ENCODE data around the gene HPSE2.

Gene HPSE2

DNA sequence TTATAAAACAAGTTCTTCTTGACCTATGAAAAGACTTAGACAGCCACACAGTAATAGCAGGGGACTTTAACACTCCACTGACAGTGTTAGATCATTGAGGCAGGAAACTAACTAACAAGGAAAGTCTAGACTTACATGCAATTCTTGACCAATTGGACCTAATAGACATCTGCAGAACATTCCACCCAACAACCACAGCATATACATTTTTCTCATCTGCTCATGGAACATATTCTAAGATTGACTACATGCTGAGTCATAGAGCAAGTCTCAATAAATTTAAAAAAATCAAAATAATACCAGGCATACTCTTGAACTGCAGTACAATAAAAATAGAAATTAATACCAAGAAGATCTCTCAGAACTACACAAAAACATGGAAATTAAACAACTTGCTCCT is 569.4 kb downstream of the HPSE2 start:
- no peak for DNase-seq (ENCODE audit: low read depth, low spot score)
- no peak overlapping the region for H3K4me3 ChIP-seq (ENCODE audit: low read depth, low read length)
- in situ Hi-C loops (cut with HindIII; ENCODE audit: low sequenced_read_pairs), result no loop called here
- TF ChIP-seq, protein P1, sequence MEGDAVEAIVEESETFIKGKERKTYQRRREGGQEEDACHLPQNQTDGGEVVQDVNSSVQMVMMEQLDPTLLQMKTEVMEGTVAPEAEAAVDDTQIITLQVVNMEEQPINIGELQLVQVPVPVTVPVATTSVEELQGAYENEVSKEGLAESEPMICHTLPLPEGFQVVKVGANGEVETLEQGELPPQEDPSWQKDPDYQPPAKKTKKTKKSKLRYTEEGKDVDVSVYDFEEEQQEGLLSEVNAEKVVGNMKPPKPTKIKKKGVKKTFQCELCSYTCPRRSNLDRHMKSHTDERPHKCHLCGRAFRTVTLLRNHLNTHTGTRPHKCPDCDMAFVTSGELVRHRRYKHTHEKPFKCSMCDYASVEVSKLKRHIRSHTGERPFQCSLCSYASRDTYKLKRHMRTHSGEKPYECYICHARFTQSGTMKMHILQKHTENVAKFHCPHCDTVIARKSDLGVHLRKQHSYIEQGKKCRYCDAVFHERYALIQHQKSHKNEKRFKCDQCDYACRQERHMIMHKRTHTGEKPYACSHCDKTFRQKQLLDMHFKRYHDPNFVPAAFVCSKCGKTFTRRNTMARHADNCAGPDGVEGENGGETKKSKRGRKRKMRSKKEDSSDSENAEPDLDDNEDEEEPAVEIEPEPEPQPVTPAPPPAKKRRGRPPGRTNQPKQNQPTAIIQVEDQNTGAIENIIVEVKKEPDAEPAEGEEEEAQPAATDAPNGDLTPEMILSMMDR (IDR thresholded peaks at IDR 0.05; ENCODE audit: low read depth, low read length), result no peak

DNA sequence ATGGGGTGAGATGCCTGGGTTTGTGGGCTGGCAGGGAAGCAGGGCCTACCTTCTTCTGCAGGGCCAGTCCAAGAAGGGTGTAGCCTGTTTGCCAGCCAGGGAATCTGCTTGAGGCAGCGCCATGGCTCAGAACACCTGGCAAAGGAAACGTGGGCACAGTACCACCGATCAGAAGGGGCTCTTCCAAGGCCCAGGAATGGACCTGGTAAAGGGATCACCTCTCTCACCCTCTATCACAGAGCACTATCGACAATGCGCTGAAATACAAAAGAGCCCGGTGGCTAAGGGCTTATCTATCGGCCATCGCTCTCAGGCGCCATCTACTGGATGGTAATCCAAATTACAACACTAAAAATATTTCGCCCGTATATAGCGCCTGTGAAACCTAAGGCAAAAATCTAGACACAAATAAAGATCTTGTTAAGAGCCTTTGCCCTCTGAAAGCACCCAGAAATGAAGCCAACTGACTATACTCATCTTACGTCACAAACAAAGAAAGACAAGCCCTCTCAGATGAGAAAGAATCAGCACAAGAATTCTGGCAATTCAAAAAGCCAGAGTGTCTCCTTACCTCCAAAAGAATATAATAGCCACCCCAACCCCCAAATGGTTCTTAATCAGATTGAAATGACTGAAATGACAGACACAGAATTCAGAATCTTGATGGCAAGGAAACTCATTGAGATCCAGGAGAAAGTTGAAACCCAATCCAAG is 571.2 kb downstream of the HPSE2 start:
- DNase-seq (ENCODE audit: low read depth, low spot score), result peak; percentile 7
- H3K4me3 ChIP-seq (ENCODE audit: low read depth, low read length), result no peak overlapping the region
- in situ Hi-C loops (cut with HindIII; ENCODE audit: low sequenced_read_pairs), result no loop called here
- TF ChIP-seq, protein P1 (IDR thresholded peaks at IDR 0.05; ENCODE audit: low read depth, low read length), result peak; percentile 49

DNA sequence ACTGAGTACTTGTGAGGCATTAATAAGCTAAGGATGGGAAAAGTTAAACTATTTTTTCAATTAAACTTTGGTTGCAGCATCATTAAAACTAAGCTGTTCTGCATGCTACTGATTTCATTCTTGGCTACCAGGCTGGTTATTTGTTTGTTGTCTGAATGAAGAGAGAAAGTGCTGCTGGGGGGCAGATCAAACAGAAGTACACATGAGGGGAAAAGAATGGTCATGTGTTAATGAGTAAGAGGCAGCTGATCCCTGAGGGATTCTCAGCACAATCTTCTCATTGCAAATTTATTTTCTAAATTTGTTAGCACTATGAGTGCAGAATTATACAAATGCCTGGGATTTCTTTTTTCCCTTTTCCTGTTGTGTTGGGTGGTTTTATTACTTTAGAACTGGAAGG is 575.7 kb downstream of the HPSE2 start:
- H3K4me3 ChIP-seq (ENCODE audit: low read depth, low read length), result no peak overlapping the region
- no peak for DNase-seq (ENCODE audit: low read depth, low spot score)
- in situ Hi-C loops (cut with HindIII; ENCODE audit: low sequenced_read_pairs), result no loop called here
- TF ChIP-seq, protein P1 (IDR thresholded peaks at IDR 0.05; ENCODE audit: low read depth, low read length), result no peak

DNA sequence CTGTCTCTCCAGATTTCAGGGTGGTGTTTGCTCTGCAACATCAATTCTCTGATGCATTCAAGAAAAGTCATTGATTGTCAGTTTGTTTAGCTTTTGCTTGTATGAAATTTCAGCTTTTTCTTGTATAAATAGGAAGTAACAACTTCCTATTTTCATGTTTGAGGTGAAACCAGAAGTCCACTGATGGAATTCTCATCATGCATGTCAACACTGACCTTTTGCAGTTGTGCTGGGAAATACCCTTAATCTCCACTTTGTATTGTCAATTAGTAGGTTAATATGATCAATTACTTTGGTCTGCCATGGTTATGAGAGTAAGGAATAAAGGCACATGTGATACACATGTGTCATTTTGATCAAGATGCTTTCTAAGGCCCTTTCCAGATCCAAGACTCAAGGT is 580.2 kb downstream of the HPSE2 start:
- in situ Hi-C loops (cut with HindIII; ENCODE audit: low sequenced_read_pairs), result no loop called here
- TF ChIP-seq, protein P1 (IDR thresholded peaks at IDR 0.05; ENCODE audit: low read depth, low read length), result no peak
- H3K4me3 ChIP-seq (ENCODE audit: low read depth, low read length), result no peak overlapping the region
- no peak for DNase-seq (ENCODE audit: low read depth, low spot score)

DNA sequence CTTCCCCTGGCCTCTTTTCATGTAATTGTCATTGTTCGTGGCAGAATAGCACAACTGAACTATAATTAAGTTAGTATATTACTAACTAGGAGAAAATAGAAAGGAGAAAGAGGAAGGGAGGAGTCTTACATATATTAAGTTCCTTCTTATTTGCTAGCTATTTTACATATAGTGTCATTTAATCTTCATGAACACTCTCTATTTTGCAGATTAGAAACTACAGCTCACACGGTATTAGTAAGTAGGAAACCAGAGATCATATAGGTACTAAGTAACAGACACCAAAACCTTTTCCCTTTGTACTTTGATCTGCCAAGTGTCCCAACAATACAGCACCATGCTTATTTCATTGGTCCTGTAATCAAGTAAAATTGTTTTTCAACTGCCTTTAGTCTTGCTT is 586.5 kb downstream of the HPSE2 start:
- in situ Hi-C loops (cut with HindIII; ENCODE audit: low sequenced_read_pairs), result no loop called here
- TF ChIP-seq, protein P1 (IDR thresholded peaks at IDR 0.05; ENCODE audit: low read depth, low read length), result no peak
- DNase-seq (ENCODE audit: low read depth, low spot score), result no peak
- H3K4me3 ChIP-seq (ENCODE audit: low read depth, low read length), result no peak overlapping the region

DNA sequence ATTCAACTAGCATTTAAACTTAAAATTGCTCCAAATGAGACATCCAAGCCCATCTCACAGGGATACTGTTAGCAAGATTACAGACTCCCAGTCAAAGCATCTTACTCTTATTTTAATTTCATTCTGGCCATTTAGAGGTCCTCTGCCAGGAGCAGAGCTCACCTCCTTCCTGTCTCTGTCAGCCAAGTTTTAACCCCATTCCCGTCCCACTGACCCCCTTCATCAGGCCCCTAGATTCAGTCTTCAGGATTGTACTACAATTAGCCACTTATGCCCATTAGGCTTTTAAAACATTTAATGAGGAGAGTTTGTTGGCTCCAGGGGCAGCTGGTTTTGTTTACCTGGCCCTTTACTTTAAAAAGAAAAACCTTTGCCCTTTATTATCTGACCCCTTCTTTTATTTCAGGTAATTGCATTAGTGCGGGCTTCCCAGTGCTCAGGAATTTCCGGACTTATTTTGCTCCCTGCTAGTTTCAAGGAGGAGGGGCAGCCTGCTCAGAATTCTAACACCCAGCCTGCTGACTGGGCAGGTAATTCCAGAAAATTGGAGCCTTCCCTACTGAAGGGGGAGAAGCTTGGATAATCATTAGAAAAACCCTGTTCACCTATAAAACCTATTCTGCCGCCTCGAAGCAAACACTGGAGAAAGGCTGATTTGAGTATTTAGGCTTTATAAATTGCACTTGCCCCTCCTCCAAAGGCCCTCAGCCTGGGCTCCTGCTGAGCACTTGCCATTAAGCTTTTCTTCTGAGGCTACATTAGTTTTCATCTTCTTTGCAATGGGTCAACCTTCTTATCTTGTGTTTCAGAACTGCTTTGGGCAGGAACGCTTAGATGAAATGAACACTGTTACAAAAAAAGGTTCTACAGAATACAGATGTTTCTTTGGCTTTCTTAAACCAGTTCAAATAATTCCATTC is 588.4 kb downstream of the HPSE2 start:
- in situ Hi-C loops (cut with HindIII; ENCODE audit: low sequenced_read_pairs), result no loop called here
- TF ChIP-seq, protein P1 (IDR thresholded peaks at IDR 0.05; ENCODE audit: low read depth, low read length), result no peak

More for the DNA sequence above, 588.4 kb downstream of the HPSE2 start:
- H3K4me3 ChIP-seq (ENCODE audit: low read depth, low read length), result no peak overlapping the region
- no peak for DNase-seq (ENCODE audit: low read depth, low spot score)
